UCSD-AML1 (cell line): ENCODE measurements around the gene LRPAP1.
"Not testable (repeated sequence)": the region's sequence is repeated elsewhere in the genome, so short reads cannot be mapped to it uniquely, and the experiment has no call there.

Experiments used
- DNase-seq: peaks from one replicate; lab custom pipeline; 2025; ENCODE audit not compliant: unreplicated experiment; lab: John Stamatoyannopoulos, UW

LRPAP1 gene

DNA sequence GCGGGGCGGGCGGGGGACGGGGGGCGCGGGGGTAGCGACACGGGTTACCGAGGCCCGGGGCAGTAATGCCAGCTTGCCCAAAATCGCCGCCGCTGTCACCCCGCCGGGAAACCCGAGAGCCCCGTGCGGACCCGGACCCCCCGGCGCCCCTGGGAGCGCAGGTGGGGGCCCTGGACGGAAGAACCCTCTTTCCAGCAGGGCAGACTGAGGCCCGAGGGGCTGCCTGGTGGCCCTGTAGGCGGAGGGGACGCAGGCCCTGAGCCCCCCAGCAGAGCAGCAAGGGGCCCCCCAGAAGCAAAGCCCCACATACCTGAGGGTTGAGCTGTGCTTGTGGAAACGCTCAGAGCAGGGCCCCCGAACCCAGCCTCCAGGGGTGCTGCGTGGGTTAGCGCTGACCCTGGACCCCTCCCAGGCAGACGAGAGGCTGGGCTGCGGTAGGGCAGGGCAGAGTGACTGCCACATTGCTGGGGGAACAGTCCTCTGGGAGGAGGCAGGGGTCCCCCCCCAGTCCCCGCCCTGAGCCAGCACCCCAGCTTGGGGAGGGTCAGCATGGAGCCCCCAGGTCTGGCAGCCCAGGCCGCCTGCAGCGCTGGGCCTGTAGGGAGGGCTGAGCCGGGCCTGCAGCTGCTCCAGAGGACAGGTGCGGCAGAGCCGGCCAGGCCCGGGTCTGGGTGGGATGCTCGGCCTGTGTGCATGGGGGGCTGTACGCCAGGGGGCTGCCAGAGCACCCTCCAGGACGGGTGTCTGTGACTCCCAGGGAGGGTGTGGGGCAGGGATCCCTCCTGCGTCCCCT lies 68.5 kb downstream of the LRPAP1 start:
- DNase-seq = no peak

GRCh38 chr4:3462790-3463415 lies 69.3 kb downstream of the LRPAP1 start, which contains the start of gene DOK7:
TSS of gene DOK7 (plus strand) at chr4:3463306. CDS start at chr4:3463376, 70 bp downstream.
- no peak for DNase-seq

- DNase-seq = no peak
These were observed 69.9 kb downstream of the LRPAP1 start for GRCh38 chr4:3462321-3462789.

- DNase-seq = no peak
These were observed 70.5 kb downstream of the LRPAP1 start for GRCh38 chr4:3461515-3462291.

DNA sequence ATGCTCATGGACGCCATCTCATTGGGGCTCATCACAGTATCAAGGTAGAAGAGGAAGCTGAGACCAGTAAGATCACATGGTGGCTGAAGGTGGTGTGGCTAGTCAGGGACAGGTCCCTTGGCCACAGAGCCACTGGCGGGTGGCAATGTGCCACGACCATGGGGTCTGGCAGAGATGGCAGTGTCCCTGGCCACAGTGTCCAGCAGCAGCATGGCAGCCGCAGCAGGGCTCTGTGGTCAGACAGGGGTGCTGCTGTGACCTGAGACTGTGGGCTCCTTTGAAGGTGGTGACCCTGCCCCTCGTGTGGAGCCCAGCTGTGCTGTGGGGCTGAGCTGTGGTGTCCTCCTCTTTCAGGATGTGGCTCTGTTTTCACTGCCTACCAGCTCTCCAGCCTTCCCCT lies 71.3 kb downstream of the LRPAP1 start:
- DNase-seq = no peak

GRCh38 chr4:3459156-3459555 lies 73.1 kb downstream of the LRPAP1 start:
- not testable (repeated sequence) for DNase-seq

DNA sequence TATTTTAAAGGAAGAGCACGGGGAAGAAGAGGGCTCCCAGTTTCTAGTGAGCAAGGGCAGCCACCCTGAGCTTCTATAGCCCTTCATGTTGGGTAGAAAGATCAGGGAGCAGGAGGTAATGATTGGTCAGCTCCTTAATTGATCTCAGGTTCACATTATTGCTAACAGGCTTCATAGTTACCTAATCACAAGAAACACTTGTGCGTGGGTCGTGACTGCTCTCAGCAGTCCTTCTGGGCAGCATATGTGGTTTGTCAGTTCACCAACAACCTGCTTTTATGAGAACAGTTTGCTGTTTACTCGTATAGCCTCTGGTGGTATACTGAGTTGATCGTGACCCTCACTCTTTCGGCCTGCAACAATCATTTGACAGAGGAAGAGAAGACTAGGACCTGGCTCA lies 73.9 kb downstream of the LRPAP1 start:
- no peak for DNase-seq

GRCh38 chr4:3455596-3455995 lies 76.6 kb downstream of the LRPAP1 start:
- not testable (repeated sequence) for DNase-seq
